ENCODE results near the gene REEP1.

REEP1 gene

DNA sequence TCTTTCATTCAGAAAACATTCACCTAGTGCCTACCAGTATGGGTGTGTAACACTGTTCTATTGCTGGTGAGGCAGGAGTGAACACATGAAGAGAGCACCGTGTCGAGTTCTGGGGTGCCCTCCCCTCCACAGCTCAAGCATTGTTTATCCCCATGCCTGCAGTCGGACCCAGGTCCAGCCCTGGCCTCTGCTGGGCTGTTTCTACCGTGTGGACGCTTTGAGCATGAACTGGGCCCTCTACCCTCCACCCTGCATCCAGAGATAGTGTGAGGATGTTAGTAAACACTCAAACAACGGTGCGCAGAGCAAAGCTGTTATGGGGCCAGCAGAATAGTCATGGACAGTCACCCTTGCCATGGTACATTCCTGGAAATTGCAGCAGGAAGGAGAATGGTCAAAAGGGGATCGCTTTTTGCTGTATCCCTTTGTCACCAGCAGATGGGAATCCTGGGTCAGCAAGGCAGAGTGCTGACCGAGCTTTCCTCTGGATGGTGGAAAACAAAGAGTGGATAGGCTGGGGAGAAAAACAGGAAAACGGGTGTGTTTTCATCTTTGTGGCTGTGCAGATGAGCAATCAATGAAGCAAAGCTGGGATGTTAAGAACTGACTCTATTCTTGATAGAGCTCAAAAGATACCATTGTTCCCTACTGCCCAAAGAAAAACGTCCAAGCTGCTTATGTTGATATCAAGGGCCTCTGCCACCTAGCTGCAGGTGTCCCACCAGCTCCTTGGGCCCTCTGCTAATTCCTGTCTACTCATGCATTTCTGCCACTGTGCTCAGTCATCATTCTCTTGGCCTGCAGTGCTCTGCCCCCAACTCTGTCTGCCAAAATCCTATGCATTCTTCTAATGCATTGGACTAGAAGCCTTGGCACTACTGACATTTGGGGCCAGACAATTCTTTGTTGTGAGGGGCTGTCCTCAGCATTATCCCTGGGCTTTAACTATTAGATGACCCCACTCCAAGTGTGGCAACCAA is 38.7 kb downstream of the REEP1 start:
- no peak for TF ChIP-seq TAF1 (IDR thresholded peaks at IDR 0.05; ENCODE audit: borderline replicate concordance, insufficient read depth, low read length)
- TF ChIP-seq, protein P1, sequence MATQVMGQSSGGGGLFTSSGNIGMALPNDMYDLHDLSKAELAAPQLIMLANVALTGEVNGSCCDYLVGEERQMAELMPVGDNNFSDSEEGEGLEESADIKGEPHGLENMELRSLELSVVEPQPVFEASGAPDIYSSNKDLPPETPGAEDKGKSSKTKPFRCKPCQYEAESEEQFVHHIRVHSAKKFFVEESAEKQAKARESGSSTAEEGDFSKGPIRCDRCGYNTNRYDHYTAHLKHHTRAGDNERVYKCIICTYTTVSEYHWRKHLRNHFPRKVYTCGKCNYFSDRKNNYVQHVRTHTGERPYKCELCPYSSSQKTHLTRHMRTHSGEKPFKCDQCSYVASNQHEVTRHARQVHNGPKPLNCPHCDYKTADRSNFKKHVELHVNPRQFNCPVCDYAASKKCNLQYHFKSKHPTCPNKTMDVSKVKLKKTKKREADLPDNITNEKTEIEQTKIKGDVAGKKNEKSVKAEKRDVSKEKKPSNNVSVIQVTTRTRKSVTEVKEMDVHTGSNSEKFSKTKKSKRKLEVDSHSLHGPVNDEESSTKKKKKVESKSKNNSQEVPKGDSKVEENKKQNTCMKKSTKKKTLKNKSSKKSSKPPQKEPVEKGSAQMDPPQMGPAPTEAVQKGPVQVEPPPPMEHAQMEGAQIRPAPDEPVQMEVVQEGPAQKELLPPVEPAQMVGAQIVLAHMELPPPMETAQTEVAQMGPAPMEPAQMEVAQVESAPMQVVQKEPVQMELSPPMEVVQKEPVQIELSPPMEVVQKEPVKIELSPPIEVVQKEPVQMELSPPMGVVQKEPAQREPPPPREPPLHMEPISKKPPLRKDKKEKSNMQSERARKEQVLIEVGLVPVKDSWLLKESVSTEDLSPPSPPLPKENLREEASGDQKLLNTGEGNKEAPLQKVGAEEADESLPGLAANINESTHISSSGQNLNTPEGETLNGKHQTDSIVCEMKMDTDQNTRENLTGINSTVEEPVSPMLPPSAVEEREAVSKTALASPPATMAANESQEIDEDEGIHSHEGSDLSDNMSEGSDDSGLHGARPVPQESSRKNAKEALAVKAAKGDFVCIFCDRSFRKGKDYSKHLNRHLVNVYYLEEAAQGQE (IDR thresholded peaks at IDR 0.05; ENCODE audit: insufficient read depth in 1 of 2, low read depth in 2 of 2, low read length in 2 of 2), result 0 out of 4 replicates have a peak, but pooled peaks of 1 of the 2 experiments have one; percentile 16
- TF ChIP-seq FOXP2 (optimal IDR thresholded peaks at IDR 0.05; ENCODE audit: borderline replicate concordance, extremely low read depth, extremely low read length, insufficient read depth), result no peak

DNA sequence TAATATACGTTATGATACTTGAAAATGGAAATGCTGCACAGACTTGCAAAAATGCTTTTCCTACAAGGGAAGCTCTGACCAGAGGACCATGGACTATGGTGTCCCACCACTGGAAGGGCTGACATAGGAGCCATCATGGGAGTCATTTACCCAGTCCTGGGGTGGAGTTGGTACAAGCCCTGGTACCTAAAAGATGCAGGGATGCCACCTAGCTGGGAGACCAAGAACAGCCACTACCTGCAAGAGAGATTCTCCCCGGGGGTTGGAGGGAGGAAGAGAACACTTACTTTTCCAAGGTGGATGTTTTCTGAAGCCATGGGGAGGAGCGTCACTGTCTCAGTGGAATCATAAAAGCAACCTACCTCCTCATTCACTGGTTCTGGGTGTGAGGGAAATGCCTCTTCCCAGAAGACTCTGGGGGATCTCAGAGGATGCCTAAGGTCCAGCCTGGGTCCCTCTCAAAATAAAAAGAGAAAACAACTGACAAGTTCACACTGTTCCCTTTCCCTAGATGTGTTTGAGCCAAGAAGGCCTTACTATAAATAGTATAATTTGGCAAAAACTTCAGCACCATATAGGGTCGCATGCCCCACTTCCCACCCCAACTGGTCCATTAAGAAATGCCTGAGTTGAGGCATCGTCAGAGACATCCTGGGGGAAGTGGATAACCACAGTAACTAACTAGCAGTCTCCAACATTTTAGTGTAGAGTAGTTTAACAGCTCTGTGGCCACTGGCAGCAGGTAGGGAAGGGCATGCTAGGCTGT is 39.9 kb downstream of the REEP1 start:
- TF ChIP-seq POLR2AphosphoS5 (IDR thresholded peaks at IDR 0.05; ENCODE audit: low read depth, low read length), result no peak
- TF ChIP-seq TAF1 (IDR thresholded peaks at IDR 0.05; ENCODE audit: borderline replicate concordance, insufficient read depth, low read length), result no peak
- TF ChIP-seq FOXP2 (optimal IDR thresholded peaks at IDR 0.05; ENCODE audit: borderline replicate concordance, extremely low read depth, extremely low read length, insufficient read depth), result no peak
- TF ChIP-seq, protein P1 (IDR thresholded peaks at IDR 0.05; ENCODE audit: insufficient read depth in 1 of 2, low read depth in 2 of 2, low read length in 2 of 2), result no peak
- TF ChIP-seq SIN3A (IDR thresholded peaks at IDR 0.05; ENCODE audit: borderline replicate concordance, insufficient read depth, low read length), result no peak

DNA sequence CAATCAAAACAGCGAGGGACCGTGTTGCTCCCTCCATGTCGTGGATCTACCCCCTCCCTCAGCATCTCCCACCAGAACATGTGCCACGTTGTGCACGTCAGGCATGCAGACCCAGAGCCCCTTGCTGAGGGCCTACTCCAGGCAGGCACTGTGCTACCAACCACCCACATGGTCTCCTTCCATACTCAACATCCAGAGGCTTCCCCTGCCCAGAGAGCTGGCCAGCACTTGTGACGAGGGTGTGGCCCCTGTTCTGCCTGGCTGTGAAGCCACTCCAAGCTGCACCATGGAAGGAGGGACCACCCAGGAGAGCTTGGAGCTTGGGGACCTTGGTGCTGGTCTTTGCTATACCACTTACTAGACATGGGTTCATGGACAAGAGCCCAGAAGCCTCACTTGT is 40.5 kb downstream of the REEP1 start:
- TF ChIP-seq, protein P1 (IDR thresholded peaks at IDR 0.05; ENCODE audit: insufficient read depth in 1 of 2, low read depth in 2 of 2, low read length in 2 of 2), result no peak
- TF ChIP-seq POLR2AphosphoS5 (IDR thresholded peaks at IDR 0.05; ENCODE audit: low read depth, low read length) (no peak), TAF1 (IDR thresholded peaks at IDR 0.05; ENCODE audit: borderline replicate concordance, insufficient read depth, low read length) (no peak), FOXP2 (optimal IDR thresholded peaks at IDR 0.05; ENCODE audit: borderline replicate concordance, extremely low read depth, extremely low read length, insufficient read depth) (no peak), SIN3A (IDR thresholded peaks at IDR 0.05; ENCODE audit: borderline replicate concordance, insufficient read depth, low read length) (no peak)

DNA sequence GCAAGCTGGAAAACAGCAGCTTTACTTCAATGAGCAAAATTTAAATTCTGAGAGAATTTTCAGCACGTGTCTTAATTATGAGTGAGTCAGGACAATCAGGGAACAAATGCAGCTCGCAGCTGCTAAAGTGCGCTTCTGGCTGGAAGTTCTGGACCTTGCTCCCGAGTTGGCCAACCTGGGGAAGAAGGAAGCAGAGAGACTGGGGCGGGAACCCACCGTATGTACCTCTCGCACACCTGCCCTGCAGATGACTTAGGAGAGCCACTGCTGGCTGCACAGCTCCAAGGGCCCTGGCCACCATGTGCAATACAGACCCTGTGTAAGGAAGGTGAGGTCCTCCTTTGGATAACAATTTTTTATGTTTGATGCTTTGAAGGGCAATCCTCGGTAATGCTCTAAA is 42.4 kb downstream of the REEP1 start:
- no peak for TF ChIP-seq POLR2AphosphoS5 (IDR thresholded peaks at IDR 0.05; ENCODE audit: low read depth, low read length)
- no peak for TF ChIP-seq TAF1 (IDR thresholded peaks at IDR 0.05; ENCODE audit: borderline replicate concordance, insufficient read depth, low read length)

DNA sequence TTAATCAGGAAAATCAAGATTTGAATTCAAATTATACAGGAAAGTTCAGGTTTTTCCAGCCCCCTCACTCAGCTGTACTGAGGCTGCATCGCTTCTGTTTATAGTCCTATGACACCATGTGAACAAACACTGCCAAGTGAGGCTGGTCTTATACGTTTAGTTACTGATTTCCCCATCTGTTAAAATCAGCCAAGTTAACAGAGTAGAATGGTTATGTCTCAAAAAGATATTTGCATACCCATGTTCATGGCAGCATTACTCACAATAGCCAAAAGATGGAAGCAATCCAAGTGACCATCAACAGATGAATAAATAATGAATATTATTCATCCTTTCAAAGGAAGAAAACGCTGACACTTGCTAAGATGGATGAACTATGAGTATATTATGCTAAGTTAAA is 43.8 kb downstream of the REEP1 start:
- no peak for TF ChIP-seq POLR2AphosphoS5 (IDR thresholded peaks at IDR 0.05; ENCODE audit: low read depth, low read length)

Measured in PFSK-1 (cell line).